Neural progenitor cell (in vitro differentiated cells): Measurements from ENCODE around the gene UPK3A.

Experiments
- EZH2 ChIP-seq: fragments of 200-600 bp; sonication (generic); IDR thresholded peaks from 2 replicates; pipeline ENCODE4 v1.6.1; 2017; ENCODE audit warnings: antibody characterized with exemption, mild to moderate bottlenecking, moderate library complexity
- EZH2phosphoT487 ChIP-seq: fragments of 200-600 bp; sonication (generic); IDR thresholded peaks from 2 replicates; pipeline ENCODE4 v1.6.1; 2017; ENCODE audit warnings: antibody characterized with exemption
- TF ChIP-seq, protein P1 (sequence below): fragments of 200-600 bp; sonication (generic); IDR thresholded peaks from 2 replicates; pipeline ENCODE4 v1.5.1; 2017; ENCODE audit warnings: antibody characterized with exemption, mild to moderate bottlenecking

DNA sequence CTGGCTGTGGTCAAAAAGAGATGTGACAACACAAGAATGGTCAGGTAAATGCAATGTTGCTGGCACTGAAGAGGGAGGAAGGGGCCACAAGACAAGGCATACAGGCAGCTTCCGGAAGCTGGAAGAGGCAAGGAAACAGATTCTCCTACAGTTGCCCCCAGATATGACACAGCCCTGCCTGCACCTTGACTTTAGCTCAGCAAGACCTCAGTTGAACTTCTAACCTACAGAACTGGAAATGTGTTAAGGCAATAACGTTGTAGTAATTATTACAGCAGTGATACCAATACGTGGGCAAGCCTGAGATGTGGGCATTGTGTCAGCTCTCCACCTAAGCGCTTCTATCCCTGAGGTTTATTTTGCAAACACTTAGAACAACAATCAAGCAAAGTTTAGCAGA lies 39.8 kb upstream of the UPK3A start:
- TF ChIP-seq EZH2 = no peak
- TF ChIP-seq EZH2phosphoT487 = no peak
- TF ChIP-seq, protein P1, sequence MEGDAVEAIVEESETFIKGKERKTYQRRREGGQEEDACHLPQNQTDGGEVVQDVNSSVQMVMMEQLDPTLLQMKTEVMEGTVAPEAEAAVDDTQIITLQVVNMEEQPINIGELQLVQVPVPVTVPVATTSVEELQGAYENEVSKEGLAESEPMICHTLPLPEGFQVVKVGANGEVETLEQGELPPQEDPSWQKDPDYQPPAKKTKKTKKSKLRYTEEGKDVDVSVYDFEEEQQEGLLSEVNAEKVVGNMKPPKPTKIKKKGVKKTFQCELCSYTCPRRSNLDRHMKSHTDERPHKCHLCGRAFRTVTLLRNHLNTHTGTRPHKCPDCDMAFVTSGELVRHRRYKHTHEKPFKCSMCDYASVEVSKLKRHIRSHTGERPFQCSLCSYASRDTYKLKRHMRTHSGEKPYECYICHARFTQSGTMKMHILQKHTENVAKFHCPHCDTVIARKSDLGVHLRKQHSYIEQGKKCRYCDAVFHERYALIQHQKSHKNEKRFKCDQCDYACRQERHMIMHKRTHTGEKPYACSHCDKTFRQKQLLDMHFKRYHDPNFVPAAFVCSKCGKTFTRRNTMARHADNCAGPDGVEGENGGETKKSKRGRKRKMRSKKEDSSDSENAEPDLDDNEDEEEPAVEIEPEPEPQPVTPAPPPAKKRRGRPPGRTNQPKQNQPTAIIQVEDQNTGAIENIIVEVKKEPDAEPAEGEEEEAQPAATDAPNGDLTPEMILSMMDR = no peak
